PFSK-1 (cell line): Measurements from ENCODE around the gene RASGRP3.

Experiments used
- POLR2AphosphoS5 ChIP-seq: IDR thresholded peaks from 2 replicates; pipeline ENCODE4 v1.6.1; 2012; ENCODE audit warnings: low read depth, mild to moderate bottlenecking, control low read depth, low read length, moderate library complexity
- SIN3A ChIP-seq: IDR thresholded peaks from 2 replicates; pipeline ENCODE4 v1.6.1; 2012; ENCODE audit warnings: mild to moderate bottlenecking, low read length, moderate library complexity, borderline replicate concordance; ENCODE audit not compliant: insufficient read depth
- TAF1 ChIP-seq: IDR thresholded peaks from 2 replicates; pipeline ENCODE4 v1.6.1; 2012; ENCODE audit warnings: low read length, control low read depth, borderline replicate concordance; ENCODE audit not compliant: insufficient read depth
- TF ChIP-seq, protein P1 (sequence below), 2 experiments: IDR thresholded peaks; 2 replicates each; pipeline versions ENCODE4 v1.6.1 to v1.8.0; 2011 to 2012; ENCODE audit warnings: low read depth in 2 of 2, low read length in 2 of 2, control low read depth in 1 of 2, inconsistent platforms in 1 of 2, mild to moderate bottlenecking in 1 of 2, moderate library complexity in 1 of 2; ENCODE audit not compliant: insufficient read depth in 1 of 2

DNA sequence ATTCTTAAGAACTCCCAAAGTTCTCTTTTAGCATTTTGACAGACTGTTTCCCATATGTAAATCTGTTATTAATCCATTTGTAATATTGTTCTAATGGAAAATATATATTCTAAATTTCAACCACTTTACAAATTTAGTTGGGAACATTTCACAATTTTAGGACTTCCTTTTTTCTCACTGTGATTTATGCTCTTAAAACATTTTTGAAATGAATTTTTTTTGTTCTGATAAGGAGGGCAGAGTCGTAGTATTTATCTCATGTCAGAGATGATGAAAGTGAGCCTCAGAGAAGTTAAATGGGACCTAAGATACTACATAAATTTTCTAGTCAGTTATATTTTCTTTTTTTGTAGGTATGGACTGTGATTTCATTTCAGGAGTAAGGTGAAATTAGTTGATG, 26.6 kb downstream of the RASGRP3 start:
- TF ChIP-seq, protein P1, sequence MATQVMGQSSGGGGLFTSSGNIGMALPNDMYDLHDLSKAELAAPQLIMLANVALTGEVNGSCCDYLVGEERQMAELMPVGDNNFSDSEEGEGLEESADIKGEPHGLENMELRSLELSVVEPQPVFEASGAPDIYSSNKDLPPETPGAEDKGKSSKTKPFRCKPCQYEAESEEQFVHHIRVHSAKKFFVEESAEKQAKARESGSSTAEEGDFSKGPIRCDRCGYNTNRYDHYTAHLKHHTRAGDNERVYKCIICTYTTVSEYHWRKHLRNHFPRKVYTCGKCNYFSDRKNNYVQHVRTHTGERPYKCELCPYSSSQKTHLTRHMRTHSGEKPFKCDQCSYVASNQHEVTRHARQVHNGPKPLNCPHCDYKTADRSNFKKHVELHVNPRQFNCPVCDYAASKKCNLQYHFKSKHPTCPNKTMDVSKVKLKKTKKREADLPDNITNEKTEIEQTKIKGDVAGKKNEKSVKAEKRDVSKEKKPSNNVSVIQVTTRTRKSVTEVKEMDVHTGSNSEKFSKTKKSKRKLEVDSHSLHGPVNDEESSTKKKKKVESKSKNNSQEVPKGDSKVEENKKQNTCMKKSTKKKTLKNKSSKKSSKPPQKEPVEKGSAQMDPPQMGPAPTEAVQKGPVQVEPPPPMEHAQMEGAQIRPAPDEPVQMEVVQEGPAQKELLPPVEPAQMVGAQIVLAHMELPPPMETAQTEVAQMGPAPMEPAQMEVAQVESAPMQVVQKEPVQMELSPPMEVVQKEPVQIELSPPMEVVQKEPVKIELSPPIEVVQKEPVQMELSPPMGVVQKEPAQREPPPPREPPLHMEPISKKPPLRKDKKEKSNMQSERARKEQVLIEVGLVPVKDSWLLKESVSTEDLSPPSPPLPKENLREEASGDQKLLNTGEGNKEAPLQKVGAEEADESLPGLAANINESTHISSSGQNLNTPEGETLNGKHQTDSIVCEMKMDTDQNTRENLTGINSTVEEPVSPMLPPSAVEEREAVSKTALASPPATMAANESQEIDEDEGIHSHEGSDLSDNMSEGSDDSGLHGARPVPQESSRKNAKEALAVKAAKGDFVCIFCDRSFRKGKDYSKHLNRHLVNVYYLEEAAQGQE (IDR thresholded peaks at IDR 0.05; ENCODE audit: insufficient read depth in 1 of 2, low read depth in 2 of 2, low read length in 2 of 2): no peak
- TF ChIP-seq SIN3A (no peak), TAF1 (no peak), POLR2AphosphoS5 (no peak)
